RPMI7951 (cell line): ENCODE data around the gene FJX1. TPM values are rescaled to one million over a fixed set of nuclear protein-coding genes. Genes with fewer than 3 reads are reported as not detected.

ENCODE experiments used
- DNase-seq: peaks from one replicate; pipeline ENCODE4 v3.0.0-alpha.2; 2012; ENCODE audit warnings: low read depth
- total RNA-seq: library from RNA; depleted of rRNA; stranded (reverse); fragments of >200 nt; shearing (Covaris generic); gene quantifications from 2 replicates; pipeline ENCODE4 v1.2.3, GENCODE V29; 2014; rRNA removed

Gene FJX1
- 7.0 and 7.9 TPM in 2 replicates for total RNA-seq

- peak; percentile 87 for DNase-seq
These were observed at the start of gene FJX1 for GRCh38 chr11:35617687-35618496. FJX1 (plus strand) TSS chr11:35618460; CDS start chr11:35618637, 177 bp downstream.

GRCh38 chr11:35571696-35572095 lies 46.6 kb upstream of the FJX1 start:
- no peak for DNase-seq

- DNase-seq, result peak; percentile 90
These were observed 38.5 kb upstream of the FJX1 start for GRCh38 chr11:35579557-35580396.

GRCh38 chr11:35580397-35580781 lies 37.9 kb upstream of the FJX1 start:
- DNase-seq, result no peak

- peak; percentile 19 for DNase-seq
These were observed 36.2 kb upstream of the FJX1 start for GRCh38 chr11:35582033-35582432.

- no peak for DNase-seq
These were observed 35.1 kb upstream of the FJX1 start for GRCh38 chr11:35583126-35583525.

- no peak for DNase-seq
These were observed 34.4 kb upstream of the FJX1 start for GRCh38 chr11:35583843-35584242.

GRCh38 chr11:35584321-35584720 lies 33.9 kb upstream of the FJX1 start:
- peak; percentile 70 for DNase-seq

- DNase-seq, result no peak
These were observed 32.8 kb upstream of the FJX1 start for GRCh38 chr11:35585416-35585815.

- DNase-seq, result no peak
These were observed 32.0 kb upstream of the FJX1 start for GRCh38 chr11:35586222-35586621.

- DNase-seq, result no peak
These were observed 30.3 kb upstream of the FJX1 start for GRCh38 chr11:35587972-35588371.

- peak; percentile 46 for DNase-seq
These were observed 29.6 kb upstream of the FJX1 start for GRCh38 chr11:35588627-35589026.

- DNase-seq, result no peak
These were observed 29.0 kb upstream of the FJX1 start for GRCh38 chr11:35589281-35589680.

- DNase-seq, result peak; percentile 53
These were observed 27.8 kb upstream of the FJX1 start for GRCh38 chr11:35590412-35590811.

GRCh38 chr11:35593143-35593542 lies 25.1 kb upstream of the FJX1 start:
- DNase-seq, result peak; percentile 86

- DNase-seq, result no peak
These were observed 23.6 kb upstream of the FJX1 start for GRCh38 chr11:35594680-35595079.

GRCh38 chr11:35598254-35599125 lies 19.8 kb upstream of the FJX1 start:
- no peak for DNase-seq

GRCh38 chr11:35600331-35600838 lies 17.9 kb upstream of the FJX1 start:
- no peak for DNase-seq

GRCh38 chr11:35602160-35602793 lies 16.0 kb upstream of the FJX1 start:
- no peak for DNase-seq

- no peak for DNase-seq
These were observed 15.3 kb upstream of the FJX1 start for GRCh38 chr11:35602979-35603378.

GRCh38 chr11:35605706-35606105 lies 12.6 kb upstream of the FJX1 start:
- peak; percentile 40 for DNase-seq
